HepG2 (cell line): Measurements from ENCODE around the gene NT5C3B. TPM values are rescaled to one million over a fixed set of nuclear protein-coding genes. Genes with fewer than 3 reads are reported as not detected.

Source experiments
- ATAC-seq: fragments of 200-7000 bp; cut with Tn5 transposase; 3 replicates; pipeline ENCODE4 v1.9.1; 2020; ENCODE audit warnings: mild to moderate bottlenecking, moderate library complexity
- BruUV-seq: library from RNA; stranded (reverse); fragments of 400-500 nt; replicated peaks from 2 replicates; lab custom pipeline; 2021; lab: Mats Ljungman, UMichigan
- CTCF ChIA-PET: fragments of 300-600 bp; formaldehyde crosslinking; extraction: SDS; loops from one replicate; lab custom pipeline; 2021; ENCODE audit warnings: low total read pairs, inconsistent platforms, low intra/inter-chr PET ratio; lab: Yijun Ruan, JAX
- POLR2A ChIA-PET: fragments of 350-600 bp; sonication (Branson Sonifier 250); formaldehyde crosslinking; loops from one replicate; lab custom pipeline; 2020; ENCODE audit warnings: antibody characterized with exemption, inconsistent platforms; lab: Yijun Ruan, JAX
- DNase-seq: peaks from one replicate; pipeline ENCODE4 v3.0.0-alpha.2; 2015; ENCODE audit warnings: low spot score
- FAIRE-seq: peaks from 3 replicates; lab custom pipeline; 2011; peaks lifted over from hg19 to GRCh38; lab: Jason Lieb, UNC
- H2AFZ ChIP-seq: one replicate; pipeline ENCODE4 v1.6.1; 2011; ENCODE audit warnings: low read length, inconsistent platforms
- H3K27ac ChIP-seq: fragments of 300-600 bp; 3 replicates; pipeline ENCODE4 v1.8.0; 2011; ENCODE audit warnings: mixed run types, mild to moderate bottlenecking, mixed read lengths, low read length, inconsistent platforms; ENCODE audit not compliant: insufficient read depth; ENCODE audit errors: extremely low read length
- H3K27me3 ChIP-seq, 2 experiments: fragments of 200-600 bp in 1 of 2; 2 replicates in 1 of 2; 3 replicates in 1 of 2; pipeline versions ENCODE4 v1.6.0 to v1.8.0; 2011; ENCODE audit warnings: low read length in 2 of 2, mild to moderate bottlenecking in 2 of 2, moderate library complexity in 2 of 2, inconsistent platforms in 1 of 2; ENCODE audit not compliant: insufficient read depth in 2 of 2, control insufficient read depth in 1 of 2
- H3K36me3 ChIP-seq, 2 experiments: fragments of 200-600 bp in 1 of 2; replicated peaks in 1 of 2; 2 replicates in 1 of 2; 3 replicates in 1 of 2; pipeline versions ENCODE4 v1.5.1 to v1.8.0; 2011; ENCODE audit warnings: low read length in 2 of 2, inconsistent platforms in 1 of 2; ENCODE audit not compliant: insufficient read depth in 2 of 2, control insufficient read depth in 1 of 2
- H3K4me1 ChIP-seq: 2 replicates; pipeline ENCODE4 v1.5.1; 2012; ENCODE audit warnings: low read length, inconsistent platforms; ENCODE audit not compliant: insufficient read depth
- H3K4me2 ChIP-seq: 2 replicates; pipeline ENCODE4 v1.6.0; 2011; ENCODE audit warnings: low read depth, low read length, inconsistent platforms
- H3K4me3 ChIP-seq, 3 experiments: fragments of 200-600 bp in 1 of 3; sonication (generic), shearing (Covaris generic) in 1 of 3; replicated peaks in 1 of 3; 2 replicates each; pipeline ENCODE4 v1.5.1; 2011 to 2016; ENCODE audit warnings: low read length in 3 of 3, inconsistent platforms in 2 of 3, low read depth in 2 of 3, mild to moderate bottlenecking in 2 of 3, control low read depth in 1 of 3, mixed read lengths in 1 of 3; ENCODE audit not compliant: insufficient read depth in 1 of 3
- H3K79me2 ChIP-seq: one replicate; pipeline ENCODE4 v1.6.1; 2011; ENCODE audit warnings: low read length, inconsistent platforms; ENCODE audit not compliant: insufficient read depth
- H3K9ac ChIP-seq: 2 replicates; pipeline ENCODE4 v1.6.0; 2011; ENCODE audit warnings: mild to moderate bottlenecking, low read depth, low read length, inconsistent platforms; ENCODE audit not compliant: insufficient read depth
- H3K9me3 ChIP-seq: 2 replicates; pipeline ENCODE4 v1.5.1; 2012; ENCODE audit warnings: mild to moderate bottlenecking, low read length
- H4K20me1 ChIP-seq: 2 replicates; pipeline ENCODE4 v1.6.0; 2011; ENCODE audit warnings: inconsistent platforms, mild to moderate bottlenecking, low read length, moderate library complexity; ENCODE audit not compliant: insufficient read depth
- AGO2 ChIP-seq: fragments of 200-400 bp; formaldehyde crosslinking; optimal IDR thresholded peaks from 2 replicates; pipeline ENCODE3; 2017; ENCODE audit warnings: mild to moderate bottlenecking, low read depth, low read length, moderate library complexity
- CHD2 ChIP-seq: IDR thresholded peaks from 2 replicates; pipeline ENCODE4 v1.6.1; 2011; ENCODE audit warnings: low read depth, low read length, improper control_type of control experiment
- NAIF1 ChIP-seq: sonication (generic); formaldehyde crosslinking; IDR thresholded peaks from 2 replicates; pipeline ENCODE4 v1.5.0; 2020; ENCODE audit warnings: mild to moderate bottlenecking, missing genetic modification reagents, borderline replicate concordance
- PPARG ChIP-seq: conservative IDR thresholded peaks from 2 replicates; pipeline ENCODE4 v1.6.1; 2016; ENCODE audit warnings: missing biosample characterization, missing genetic modification reagents
- RBFOX2 ChIP-seq: fragments of 200-400 bp; formaldehyde crosslinking; IDR thresholded peaks from 2 replicates; pipeline ENCODE4 v1.6.1; 2017; ENCODE audit warnings: low read depth, mild to moderate bottlenecking, low read length
- ZFP36L1 ChIP-seq: sonication (generic); formaldehyde crosslinking; IDR thresholded peaks from 2 replicates; pipeline ENCODE4 v1.8.0; 2022; ENCODE audit warnings: mild to moderate bottlenecking, missing genetic modification reagents, moderate library complexity
- ZNF207 ChIP-seq: fragments of 450-650 bp; IDR thresholded peaks from 2 replicates; pipeline ENCODE4 v1.6.1; 2016; ENCODE audit warnings: antibody characterized with exemption, borderline replicate concordance
- ZNF33B ChIP-seq: sonication (generic); formaldehyde crosslinking; IDR thresholded peaks from 2 replicates; pipeline ENCODE4 v1.5.1; 2020; ENCODE audit warnings: mild to moderate bottlenecking, missing genetic modification reagents
- WGBS: methylation state at CpG from one replicate; pipeline ENCODE4 v1.1.6; 2017; ENCODE audit warnings: low lambda C conversion rate; 5-methylcytosine and 5-hydroxymethylcytosine counted together
- in situ Hi-C: cut with HindIII; loops from 2 replicates; pipeline ENCODE4 v1.10.0; 2017; ENCODE audit warnings: low pct_unique_long_range_greater_than_20kb; ENCODE audit not compliant: extremely low pct_ligation_motif_present
- intact Hi-C: fragments of 100-400 bp; cut with micrococcal nuclease; formaldehyde crosslinking; loops from one replicate; pipeline ENCODE4 v1.10.0; 2022; ENCODE audit not compliant: unreplicated experiment
- polyA plus RNA-seq, 8 experiments: library from polyadenylated mRNA; depleted of rRNA in 3 of 8; stranded (reverse) in 7 of 8; unstranded in 1 of 8; fragments of >200 nt; fragmentation: Illumina TruSeq in 4 of 8; extraction: Trizol in 4 of 8; gene quantifications; 2 replicates each; pipeline versions ENCODE4 v1.2.1 to v1.2.3, GENCODE V29; 2011 to 2016; ENCODE audit warnings: low read depth in 4 of 8, missing spikeins in 1 of 8, mixed read lengths in 1 of 8; ENCODE audit not compliant: insufficient read depth in 1 of 8
- total RNA-seq, 5 experiments: library from RNA; depleted of rRNA; stranded (reverse); fragments of >200 nt; fragmentation: Illumina TruSeq; extraction: Trizol; gene quantifications; 2 replicates each; pipeline ENCODE4 v1.2.3, GENCODE V29; 2016; ENCODE audit warnings: low read depth in 1 of 5
- TF ChIP-seq, protein P1 (sequence below): sonication (generic); formaldehyde crosslinking; IDR thresholded peaks from 2 replicates; pipeline ENCODE4 v1.5.0; 2020; ENCODE audit warnings: missing genetic modification reagents
- TF ChIP-seq, protein P2 (sequence below): IDR thresholded peaks from 2 replicates; pipeline ENCODE4 v1.6.1; 2016; ENCODE audit warnings: low read depth, borderline replicate concordance
- TF ChIP-seq, protein P3 (sequence below): sonication (generic); formaldehyde crosslinking; IDR thresholded peaks from 2 replicates; pipeline ENCODE4 v1.5.1; 2020; ENCODE audit warnings: mild to moderate bottlenecking, missing genetic modification reagents, moderate library complexity
- TF ChIP-seq, protein P4 (sequence below): sonication (generic); formaldehyde crosslinking; IDR thresholded peaks from 2 replicates; pipeline ENCODE4 v1.4.0; 2020; ENCODE audit warnings: missing genetic modification reagents

NT5C3B gene
- total and polyA plus RNA-seq, 2 of the 13 experiments (the other 11 are each of a cell fraction or from before 2014, with no cell fraction given) = 104 to 126 TPM

DNA sequence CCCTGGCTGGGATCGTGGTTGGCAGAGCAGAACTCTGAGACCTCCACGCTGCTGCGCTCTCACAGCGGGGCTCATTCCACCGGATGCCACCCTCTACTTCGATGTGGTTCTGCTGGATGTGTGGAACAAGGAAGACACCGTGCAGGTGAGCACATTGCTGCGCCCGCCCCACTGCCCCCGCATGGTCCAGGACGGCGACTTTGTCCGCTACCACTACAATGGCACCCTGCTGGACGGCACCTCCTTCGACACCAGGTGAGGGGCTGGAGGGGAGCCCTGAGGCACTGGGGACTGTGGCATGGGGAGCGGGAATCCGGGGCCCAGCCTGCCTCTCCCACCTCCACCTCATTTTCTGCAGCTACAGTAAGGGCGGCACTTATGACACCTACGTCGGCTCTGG lies 18.0 kb downstream of the NT5C3B start:
- CTCF ChIA-PET = no interaction called here
- H2AFZ ChIP-seq = no peak overlapping the region
- no peak for DNase-seq
- no peak overlapping the region for H3K9ac ChIP-seq
- H3K4me3 ChIP-seq = no peak overlapping the region
- no peak for ATAC-seq
- WGBS = 98% methylated on average over 20 of the region's 20 CpGs
- peaks cover 21 to 48% of the 10 kb centered on the region in 2 experiments for H3K36me3 ChIP-seq
- POLR2A ChIA-PET = no interaction called here
- H3K79me2 ChIP-seq = peaks cover 31% of the 10 kb centered on the region
- in situ Hi-C loops = no loop called here
- no peak overlapping the region for H3K27ac ChIP-seq
- H3K9me3 ChIP-seq = no peaks in the 10 kb centered on the region
- intact Hi-C loops = loop anchor here (10.0 kb wide), 1 partner anchor 47 kb away; the partner anchor contains the start of gene KLHL11
- TF ChIP-seq AGO2 (peak; percentile 70), NAIF1 (CRISPR knock-in tag) (no peak), PPARG (CRISPR knock-in tag) (no peak), ZNF33B (CRISPR knock-in tag) (no peak), CHD2 (no peak), ZNF207 (no peak), RBFOX2 (0 out of 2 replicates have a peak, but pooled peaks have one; percentile 40), ZFP36L1 (CRISPR knock-in tag) (no peak)
- TF ChIP-seq, protein P1, sequence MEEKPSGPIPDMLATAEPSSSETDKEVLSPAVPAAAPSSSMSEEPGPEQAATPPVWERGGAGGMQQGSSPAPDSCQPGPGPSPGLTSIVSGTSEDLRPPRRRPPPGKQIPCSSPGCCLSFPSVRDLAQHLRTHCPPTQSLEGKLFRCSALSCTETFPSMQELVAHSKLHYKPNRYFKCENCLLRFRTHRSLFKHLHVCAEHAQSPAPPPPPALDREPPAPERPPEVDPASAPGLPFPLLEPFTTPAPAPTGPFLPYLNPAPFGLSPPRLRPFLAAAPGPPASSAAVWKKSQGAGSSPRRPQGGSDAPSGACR = no peak
- TF ChIP-seq, protein P2, sequence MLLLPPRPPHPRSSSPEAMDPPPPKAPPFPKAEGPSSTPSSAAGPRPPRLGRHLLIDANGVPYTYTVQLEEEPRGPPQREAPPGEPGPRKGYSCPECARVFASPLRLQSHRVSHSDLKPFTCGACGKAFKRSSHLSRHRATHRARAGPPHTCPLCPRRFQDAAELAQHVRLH (CRISPR knock-in tag) = no peak
- TF ChIP-seq, protein P3, sequence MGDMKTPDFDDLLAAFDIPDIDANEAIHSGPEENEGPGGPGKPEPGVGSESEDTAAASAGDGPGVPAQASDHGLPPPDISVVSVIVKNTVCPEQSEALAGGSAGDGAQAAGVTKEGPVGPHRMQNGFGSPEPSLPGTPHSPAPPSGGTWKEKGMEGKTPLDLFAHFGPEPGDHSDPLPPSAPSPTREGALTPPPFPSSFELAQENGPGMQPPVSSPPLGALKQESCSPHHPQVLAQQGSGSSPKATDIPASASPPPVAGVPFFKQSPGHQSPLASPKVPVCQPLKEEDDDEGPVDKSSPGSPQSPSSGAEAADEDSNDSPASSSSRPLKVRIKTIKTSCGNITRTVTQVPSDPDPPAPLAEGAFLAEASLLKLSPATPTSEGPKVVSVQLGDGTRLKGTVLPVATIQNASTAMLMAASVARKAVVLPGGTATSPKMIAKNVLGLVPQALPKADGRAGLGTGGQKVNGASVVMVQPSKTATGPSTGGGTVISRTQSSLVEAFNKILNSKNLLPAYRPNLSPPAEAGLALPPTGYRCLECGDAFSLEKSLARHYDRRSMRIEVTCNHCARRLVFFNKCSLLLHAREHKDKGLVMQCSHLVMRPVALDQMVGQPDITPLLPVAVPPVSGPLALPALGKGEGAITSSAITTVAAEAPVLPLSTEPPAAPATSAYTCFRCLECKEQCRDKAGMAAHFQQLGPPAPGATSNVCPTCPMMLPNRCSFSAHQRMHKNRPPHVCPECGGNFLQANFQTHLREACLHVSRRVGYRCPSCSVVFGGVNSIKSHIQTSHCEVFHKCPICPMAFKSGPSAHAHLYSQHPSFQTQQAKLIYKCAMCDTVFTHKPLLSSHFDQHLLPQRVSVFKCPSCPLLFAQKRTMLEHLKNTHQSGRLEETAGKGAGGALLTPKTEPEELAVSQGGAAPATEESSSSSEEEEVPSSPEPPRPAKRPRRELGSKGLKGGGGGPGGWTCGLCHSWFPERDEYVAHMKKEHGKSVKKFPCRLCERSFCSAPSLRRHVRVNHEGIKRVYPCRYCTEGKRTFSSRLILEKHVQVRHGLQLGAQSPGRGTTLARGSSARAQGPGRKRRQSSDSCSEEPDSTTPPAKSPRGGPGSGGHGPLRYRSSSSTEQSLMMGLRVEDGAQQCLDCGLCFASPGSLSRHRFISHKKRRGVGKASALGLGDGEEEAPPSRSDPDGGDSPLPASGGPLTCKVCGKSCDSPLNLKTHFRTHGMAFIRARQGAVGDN (CRISPR knock-in tag) = peak; percentile 23; the same call in 1 of the 2 replicates
- TF ChIP-seq, protein P4, sequence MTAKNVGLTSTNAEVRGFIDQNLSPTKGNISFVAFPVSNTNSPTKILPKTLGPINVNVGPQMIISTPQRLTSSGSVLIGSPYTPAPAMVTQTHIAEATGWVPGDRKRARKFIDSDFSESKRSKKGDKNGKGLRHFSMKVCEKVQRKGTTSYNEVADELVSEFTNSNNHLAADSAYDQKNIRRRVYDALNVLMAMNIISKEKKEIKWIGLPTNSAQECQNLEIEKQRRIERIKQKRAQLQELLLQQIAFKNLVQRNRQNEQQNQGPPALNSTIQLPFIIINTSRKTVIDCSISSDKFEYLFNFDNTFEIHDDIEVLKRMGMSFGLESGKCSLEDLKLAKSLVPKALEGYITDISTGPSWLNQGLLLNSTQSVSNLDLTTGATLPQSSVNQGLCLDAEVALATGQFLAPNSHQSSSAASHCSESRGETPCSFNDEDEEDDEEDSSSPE (CRISPR knock-in tag) = no peak
- no peaks in the 10 kb centered on the region; a peak in 1 of 5 replicates for H3K27me3 ChIP-seq
- peaks cover 45% of the 10 kb centered on the region for H3K4me1 ChIP-seq
- H3K4me2 ChIP-seq = no peak overlapping the region
- peaks cover 6% of the 10 kb centered on the region; the same call in 1 of the 2 replicates for H4K20me1 ChIP-seq
- no TSS peak for BruUV-seq
- no peak for FAIRE-seq
